ENCODE measurements around the gene GNAQ.

GRCh38 chr9:77903666-77904285 lies 127.8 kb downstream of the GNAQ start:
- TF ChIP-seq, protein P1, sequence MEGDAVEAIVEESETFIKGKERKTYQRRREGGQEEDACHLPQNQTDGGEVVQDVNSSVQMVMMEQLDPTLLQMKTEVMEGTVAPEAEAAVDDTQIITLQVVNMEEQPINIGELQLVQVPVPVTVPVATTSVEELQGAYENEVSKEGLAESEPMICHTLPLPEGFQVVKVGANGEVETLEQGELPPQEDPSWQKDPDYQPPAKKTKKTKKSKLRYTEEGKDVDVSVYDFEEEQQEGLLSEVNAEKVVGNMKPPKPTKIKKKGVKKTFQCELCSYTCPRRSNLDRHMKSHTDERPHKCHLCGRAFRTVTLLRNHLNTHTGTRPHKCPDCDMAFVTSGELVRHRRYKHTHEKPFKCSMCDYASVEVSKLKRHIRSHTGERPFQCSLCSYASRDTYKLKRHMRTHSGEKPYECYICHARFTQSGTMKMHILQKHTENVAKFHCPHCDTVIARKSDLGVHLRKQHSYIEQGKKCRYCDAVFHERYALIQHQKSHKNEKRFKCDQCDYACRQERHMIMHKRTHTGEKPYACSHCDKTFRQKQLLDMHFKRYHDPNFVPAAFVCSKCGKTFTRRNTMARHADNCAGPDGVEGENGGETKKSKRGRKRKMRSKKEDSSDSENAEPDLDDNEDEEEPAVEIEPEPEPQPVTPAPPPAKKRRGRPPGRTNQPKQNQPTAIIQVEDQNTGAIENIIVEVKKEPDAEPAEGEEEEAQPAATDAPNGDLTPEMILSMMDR (conservative IDR thresholded peaks at IDR 0.05), result no peak
- TF ChIP-seq ZFX (IDR thresholded peaks at IDR 0.05), result no peak
